GM19463 (cell line): Measurements from ENCODE around the gene ELANE.
"Not testable (repeated sequence)": the region's sequence is repeated elsewhere in the genome, so short reads cannot be mapped to it uniquely, and the experiment has no call there.

Experiments used
- ATAC-seq: cut with Tn5 transposase; IDR thresholded peaks from one replicate; pipeline ENCODE4 v1.9.1; 2021; ENCODE audit warnings: mild to moderate bottlenecking, moderate library complexity; ENCODE audit not compliant: unreplicated experiment

The ELANE gene

DNA sequence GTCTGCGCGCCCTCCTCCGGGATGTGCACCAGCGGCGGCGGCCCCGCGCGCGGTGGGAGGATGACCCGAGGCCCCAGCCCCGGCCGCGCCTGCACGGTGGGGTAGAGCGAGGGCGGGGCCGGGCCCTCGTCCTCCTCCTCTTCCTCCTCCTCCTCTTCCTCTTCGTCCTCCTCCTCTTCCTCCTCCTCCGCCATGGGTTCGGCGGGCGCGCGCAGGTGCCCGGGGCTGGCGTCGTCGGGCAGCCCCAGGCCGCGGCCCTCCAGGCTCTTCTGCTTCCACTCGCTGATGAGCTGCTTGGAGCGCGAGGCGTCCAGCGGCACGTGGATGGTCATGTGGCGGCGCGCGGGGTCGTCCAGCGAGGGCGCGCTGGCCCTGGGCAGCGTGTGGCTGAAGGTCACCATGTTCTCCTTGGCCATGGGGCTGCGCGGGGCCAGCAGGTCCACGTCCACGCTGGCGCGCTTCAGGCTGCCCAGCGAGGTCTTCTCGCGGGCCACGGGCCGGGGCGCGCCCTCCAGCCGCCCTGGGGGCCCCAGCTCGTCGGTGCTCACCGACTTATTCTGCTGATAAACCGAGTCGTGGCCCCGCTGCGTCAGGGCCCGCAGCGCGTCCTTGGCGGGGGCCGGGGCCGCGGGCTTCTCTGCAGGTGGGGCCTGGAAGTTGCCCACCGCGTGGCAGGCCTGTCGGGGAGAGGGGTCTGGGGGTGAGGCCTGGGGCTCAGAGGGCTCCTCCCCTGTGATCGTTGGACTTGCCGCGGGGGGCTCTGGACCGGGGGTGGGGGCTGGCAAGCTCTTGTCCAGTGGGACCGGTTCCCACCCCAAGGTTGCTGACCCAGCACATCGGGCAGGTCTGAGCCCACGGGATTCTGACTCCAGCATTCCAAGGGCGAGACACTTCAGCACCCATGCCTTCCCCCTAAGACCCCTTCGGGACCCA lies 38.6 kb upstream of the ELANE start:
- no peak for ATAC-seq

- ATAC-seq, result no peak
Observed at GRCh38 chr19:814152-815078, 37.7 kb upstream of the ELANE start.

GRCh38 chr19:815079-815774 lies 36.9 kb upstream of the ELANE start:
- ATAC-seq, result no peak

GRCh38 chr19:815775-816499 lies 36.2 kb upstream of the ELANE start:
- ATAC-seq, result no peak

GRCh38 chr19:816500-816857 lies 35.6 kb upstream of the ELANE start:
- ATAC-seq, result no peak

DNA sequence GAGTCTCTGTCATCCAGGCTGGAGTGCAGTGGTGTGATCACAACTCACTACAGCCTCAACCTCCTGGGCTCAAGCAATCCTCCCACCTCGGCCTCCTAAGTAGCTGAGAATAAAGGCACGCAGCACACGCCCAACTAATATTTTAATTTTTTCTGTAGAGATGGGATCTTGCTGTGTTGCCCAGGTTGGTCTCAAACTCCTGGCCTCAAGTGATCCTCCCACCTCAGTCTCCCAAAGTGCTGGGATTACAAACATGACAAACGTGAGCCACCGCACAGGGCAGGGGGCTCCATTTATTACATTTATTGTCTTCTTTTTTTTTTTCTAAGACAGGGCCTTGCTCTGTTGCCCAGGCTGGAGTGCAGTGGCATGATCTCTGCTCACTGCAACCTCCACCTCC lies 31.9 kb upstream of the ELANE start:
- ATAC-seq, result not testable (repeated sequence)

GRCh38 chr19:821231-821824 lies 30.8 kb upstream of the ELANE start:
- no peak for ATAC-seq

DNA sequence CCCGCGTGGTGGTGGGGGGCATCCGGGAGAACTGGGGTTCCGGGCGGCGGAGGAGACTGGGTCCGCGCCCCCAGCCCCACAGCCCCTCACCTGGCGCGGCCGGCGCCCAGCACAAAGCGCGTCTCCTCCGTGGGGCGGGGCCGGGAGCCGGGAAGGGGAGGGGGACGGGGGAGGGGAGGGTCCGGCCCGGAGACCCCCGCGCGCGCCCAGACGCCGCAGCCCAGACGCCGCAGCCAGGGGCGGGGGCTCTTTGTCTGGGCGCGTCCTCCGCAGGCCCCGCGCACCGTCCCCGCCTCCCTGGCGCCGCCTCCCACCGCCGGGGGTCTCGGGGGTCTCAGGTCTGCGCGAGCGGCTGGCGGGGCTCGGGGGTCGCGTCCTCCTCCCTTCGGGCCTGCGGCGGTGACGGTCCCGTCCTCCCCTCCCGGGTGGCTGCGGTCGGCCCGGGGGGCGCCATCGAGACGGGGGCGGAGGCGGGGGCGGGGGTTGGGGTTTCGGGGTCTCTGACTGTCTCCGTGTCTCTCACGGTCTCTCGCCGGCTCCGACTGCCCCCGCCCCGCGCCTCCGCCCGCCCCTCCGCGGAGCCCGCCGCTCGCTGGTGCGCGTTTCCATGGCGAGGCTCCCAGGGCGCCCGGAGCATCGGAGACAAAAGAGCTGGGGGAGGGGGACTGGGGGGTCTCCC lies 30.1 kb upstream of the ELANE start, which contains the start of gene PLPPR3:
PLPPR3 (minus strand) TSS at position 131 of the 679 bp plus-strand sequence. CDS start 396 bp downstream, outside the sequence.
- ATAC-seq, result no peak

GRCh38 chr19:823565-824121 lies 28.5 kb upstream of the ELANE start:
- no peak for ATAC-seq

DNA sequence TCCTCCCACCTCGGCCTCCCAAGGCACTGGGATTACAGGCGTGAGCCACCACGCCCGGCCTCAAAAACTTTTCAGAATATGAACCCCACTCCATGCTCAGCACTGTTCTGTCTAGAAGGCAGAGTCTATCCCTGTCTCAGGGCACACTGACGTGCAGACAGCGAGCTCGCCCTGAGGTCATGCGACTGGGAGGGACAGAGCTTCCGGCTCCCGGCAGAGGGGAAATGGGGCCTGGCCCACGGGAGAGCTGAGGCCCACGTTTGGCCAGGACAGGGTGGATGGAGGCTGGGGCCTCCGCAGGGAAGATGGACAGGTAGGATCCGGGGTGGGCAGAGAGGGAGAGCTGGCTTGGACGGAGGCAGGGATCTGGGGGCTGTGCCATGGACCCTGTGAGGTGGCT lies 27.2 kb upstream of the ELANE start:
- no peak for ATAC-seq

- no peak for ATAC-seq
Observed at GRCh38 chr19:825897-826644, 26.0 kb upstream of the ELANE start.

GRCh38 chr19:827314-827709 lies 24.8 kb upstream of the ELANE start:
- no peak for ATAC-seq

GRCh38 chr19:827710-828321 lies 24.3 kb upstream of the ELANE start, which contains the start of gene AZU1:
TSS of gene AZU1 (plus strand) at chr19:827837. CDS start at chr19:827847, 10 bp downstream.
- ATAC-seq, result no peak

- no peak for ATAC-seq
Observed at GRCh38 chr19:829129-829758, 22.9 kb upstream of the ELANE start.

DNA sequence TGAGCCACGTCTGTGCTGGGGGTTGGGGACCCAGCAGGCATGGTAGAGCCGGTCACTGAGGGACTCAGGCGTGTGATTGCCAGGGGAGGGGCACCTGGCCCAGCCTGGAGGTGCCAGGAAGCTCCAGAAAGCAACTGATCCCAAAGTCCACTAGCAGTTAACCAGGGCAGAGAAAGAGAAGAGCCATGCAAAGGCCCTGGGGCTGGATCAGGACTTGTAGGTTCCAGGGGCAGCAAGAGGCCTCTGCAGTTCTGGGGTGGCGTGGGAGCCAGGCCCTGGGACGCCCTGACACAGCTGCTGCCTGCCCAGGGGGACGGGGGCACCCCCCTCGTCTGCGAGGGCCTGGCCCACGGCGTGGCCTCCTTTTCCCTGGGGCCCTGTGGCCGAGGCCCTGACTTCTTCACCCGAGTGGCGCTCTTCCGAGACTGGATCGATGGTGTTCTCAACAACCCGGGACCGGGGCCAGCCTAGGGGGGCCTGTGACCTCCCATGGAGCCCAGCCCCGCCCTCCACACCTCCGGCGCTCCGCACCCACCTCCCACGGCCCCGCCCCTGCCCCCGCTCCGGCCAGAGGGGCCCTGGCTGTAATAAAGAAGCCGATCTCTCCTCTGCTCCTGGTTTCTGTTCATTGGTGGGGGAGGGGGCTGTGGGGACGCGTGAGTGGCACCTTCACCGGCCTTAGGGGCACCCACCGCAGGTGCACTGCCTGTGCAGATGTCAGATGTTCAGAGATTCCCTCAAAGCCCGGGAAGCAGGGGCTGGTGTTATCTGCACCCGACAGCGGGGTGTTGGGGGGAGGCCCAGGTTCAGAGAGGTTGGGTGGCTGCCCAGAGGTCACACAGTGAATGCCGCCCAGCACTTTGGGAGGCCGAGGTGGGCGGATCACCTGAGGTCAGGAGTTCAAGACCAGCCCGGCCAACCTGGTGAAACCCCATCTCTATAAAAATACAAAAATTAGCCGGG lies 20.4 kb upstream of the ELANE start:
- no peak for ATAC-seq

DNA sequence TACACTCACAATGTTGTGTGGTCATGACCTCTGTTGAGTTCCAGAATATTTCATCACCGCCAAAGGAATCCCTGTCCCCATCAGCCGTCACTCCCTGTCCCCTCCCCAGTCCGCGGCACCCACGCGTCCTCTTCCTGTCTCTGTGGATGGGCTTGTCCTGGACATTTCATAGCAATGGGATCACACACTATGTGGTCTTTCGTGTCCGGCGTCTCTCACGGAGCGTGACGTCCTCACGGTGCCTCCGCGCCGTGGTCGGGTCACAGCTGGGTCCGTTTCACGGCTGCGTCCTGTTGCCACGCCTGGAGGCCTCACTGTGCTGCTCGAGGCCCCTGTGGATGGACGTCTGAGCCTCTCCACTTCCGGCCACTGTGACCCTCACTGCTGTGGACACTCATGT lies 17.9 kb upstream of the ELANE start:
- no peak for ATAC-seq
